Calu3 (cell line): ENCODE data around the gene TEAD4. TPM values are rescaled to one million over a fixed set of nuclear protein-coding genes. Genes with fewer than 3 reads are reported as not detected.

ENCODE experiments used
- BruUV-seq: library from RNA; stranded (reverse); fragments of 400-500 nt; replicated peaks from 2 replicates; lab custom pipeline; 2021; lab: Mats Ljungman, UMichigan
- CTCF ChIA-PET: fragments of 300-600 bp; sonication (Branson Sonifier 250); formaldehyde crosslinking; loops from one replicate; lab custom pipeline; 2022; ENCODE audit warnings: antibody characterized with exemption; lab: Charles Lee
- DNase-seq: peaks from one replicate; pipeline ENCODE4 v3.0.0; 2022
- H3K27ac Mint-ChIP-seq: one replicate; pipeline ENCODE4 v1.8.0; 2022; ENCODE audit warnings: mixed read lengths; ENCODE audit not compliant: unreplicated experiment
- H3K27me3 Mint-ChIP-seq: one replicate; pipeline ENCODE4 v1.8.0; 2022; ENCODE audit warnings: mixed read lengths; ENCODE audit not compliant: unreplicated experiment
- H3K36me3 Mint-ChIP-seq: one replicate; pipeline ENCODE4 v1.8.0; 2022; ENCODE audit warnings: mild to moderate bottlenecking, moderate library complexity, mixed read lengths; ENCODE audit not compliant: insufficient read depth, unreplicated experiment
- H3K4me1 Mint-ChIP-seq: one replicate; pipeline ENCODE4 v1.8.0; 2022; ENCODE audit warnings: mild to moderate bottlenecking, low read depth, mixed read lengths; ENCODE audit not compliant: unreplicated experiment
- H3K4me3 Mint-ChIP-seq: one replicate; pipeline ENCODE4 v1.8.0; 2022; ENCODE audit warnings: mild to moderate bottlenecking, low read depth, moderate library complexity, mixed read lengths; ENCODE audit not compliant: unreplicated experiment
- H3K9me3 Mint-ChIP-seq: one replicate; pipeline ENCODE4 v1.8.0; 2022; ENCODE audit warnings: low read depth, mixed read lengths; ENCODE audit not compliant: unreplicated experiment
- intact Hi-C: fragments of 100-400 bp; cut with micrococcal nuclease; formaldehyde crosslinking; loops from one replicate; pipeline ENCODE4 v1.10.0; 2022; ENCODE audit not compliant: unreplicated experiment
- total RNA-seq: library from RNA; stranded (reverse); gene quantifications from 2 replicates; pipeline ENCODE4 v1.2.3, GENCODE V29; 2022
- TF ChIP-seq, protein P1 (sequence below): fragments of 200-600 bp; IDR thresholded peaks from one replicate; pipeline ENCODE4 v1.8.0; 2022; ENCODE audit warnings: antibody characterized with exemption; ENCODE audit not compliant: unreplicated experiment

TEAD4 gene
- total RNA-seq, 1 experiment from 2014 or later: 33.0 TPM

GRCh38 chr12:3035815-3036702, 76.9 kb downstream of the TEAD4 start:
- Mint-ChIP-seq H3K4me3 (no peak overlapping the region), H3K27ac (no peak overlapping the region), H3K27me3 (no peaks in the 10 kb centered on the region), H3K36me3 (peaks cover 10% of the 10 kb centered on the region), H3K9me3 (no peaks in the 10 kb centered on the region), H3K4me1 (no peaks in the 10 kb centered on the region)
- CTCF ChIA-PET: no interaction called here
- TF ChIP-seq, protein P1, sequence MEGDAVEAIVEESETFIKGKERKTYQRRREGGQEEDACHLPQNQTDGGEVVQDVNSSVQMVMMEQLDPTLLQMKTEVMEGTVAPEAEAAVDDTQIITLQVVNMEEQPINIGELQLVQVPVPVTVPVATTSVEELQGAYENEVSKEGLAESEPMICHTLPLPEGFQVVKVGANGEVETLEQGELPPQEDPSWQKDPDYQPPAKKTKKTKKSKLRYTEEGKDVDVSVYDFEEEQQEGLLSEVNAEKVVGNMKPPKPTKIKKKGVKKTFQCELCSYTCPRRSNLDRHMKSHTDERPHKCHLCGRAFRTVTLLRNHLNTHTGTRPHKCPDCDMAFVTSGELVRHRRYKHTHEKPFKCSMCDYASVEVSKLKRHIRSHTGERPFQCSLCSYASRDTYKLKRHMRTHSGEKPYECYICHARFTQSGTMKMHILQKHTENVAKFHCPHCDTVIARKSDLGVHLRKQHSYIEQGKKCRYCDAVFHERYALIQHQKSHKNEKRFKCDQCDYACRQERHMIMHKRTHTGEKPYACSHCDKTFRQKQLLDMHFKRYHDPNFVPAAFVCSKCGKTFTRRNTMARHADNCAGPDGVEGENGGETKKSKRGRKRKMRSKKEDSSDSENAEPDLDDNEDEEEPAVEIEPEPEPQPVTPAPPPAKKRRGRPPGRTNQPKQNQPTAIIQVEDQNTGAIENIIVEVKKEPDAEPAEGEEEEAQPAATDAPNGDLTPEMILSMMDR: peak; percentile 17
- BruUV-seq: no TSS peak
- intact Hi-C loops: no loop called here
- DNase-seq: no peak

DNA sequence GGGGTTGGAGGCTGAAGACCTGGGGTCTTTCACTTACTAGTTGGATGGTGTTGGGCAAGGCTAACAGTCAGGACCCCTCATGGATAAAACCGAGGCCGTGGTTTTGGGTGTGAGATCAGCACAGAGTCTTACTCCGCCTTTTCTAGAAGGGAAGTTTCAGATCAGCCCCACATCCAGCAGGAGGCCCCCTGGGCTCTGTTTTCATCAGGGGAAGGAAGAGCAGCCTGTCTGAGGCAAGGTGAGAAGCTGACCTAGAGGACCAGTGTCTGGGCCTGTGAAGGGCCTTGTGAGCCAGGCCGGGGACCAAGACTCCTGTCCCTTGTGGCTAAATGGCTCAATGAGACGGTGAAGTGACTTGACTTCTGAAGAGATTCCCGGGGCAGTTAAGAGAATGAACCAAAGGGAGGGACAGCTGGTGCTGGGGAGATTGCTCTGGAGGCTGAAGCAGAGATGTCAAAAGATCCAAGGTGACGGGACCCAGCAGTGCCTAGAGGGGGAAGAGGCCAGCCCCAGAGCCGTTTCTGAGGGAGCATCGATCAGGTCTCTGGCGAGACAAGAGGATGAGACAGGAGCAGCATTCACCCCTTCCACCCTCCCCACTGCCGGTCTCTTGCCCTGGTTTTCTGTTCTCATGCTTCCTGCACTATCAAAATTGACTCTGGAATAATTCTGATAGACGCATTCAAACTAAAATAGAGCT, 77.9 kb downstream of the TEAD4 start:
- Mint-ChIP-seq H3K36me3 (peaks cover 10% of the 10 kb centered on the region), H3K4me3 (no peak overlapping the region), H3K27me3 (no peaks in the 10 kb centered on the region), H3K9me3 (no peaks in the 10 kb centered on the region), H3K4me1 (no peaks in the 10 kb centered on the region), H3K27ac (no peak overlapping the region)
- no peak for DNase-seq
- no TSS peak for BruUV-seq
- intact Hi-C loops: no loop called here
- TF ChIP-seq, protein P1: no peak
- CTCF ChIA-PET: interaction anchor here (0.6 kb wide), 1 partner anchor 918 kb away, joined by 3 read pairs; no protein-coding TSS in a partner anchor

GRCh38 chr12:3038166-3038565, 79.0 kb downstream of the TEAD4 start:
- CTCF ChIA-PET: interaction anchor here (0.6 kb wide), 1 partner anchor 64 kb away, joined by 7 read pairs; no protein-coding TSS in a partner anchor
- Mint-ChIP-seq H3K4me3 (no peak overlapping the region), H3K27me3 (no peaks in the 10 kb centered on the region), H3K4me1 (no peaks in the 10 kb centered on the region), H3K9me3 (no peaks in the 10 kb centered on the region), H3K36me3 (peaks cover 10% of the 10 kb centered on the region), H3K27ac (no peak overlapping the region)
- no peak for DNase-seq
- TF ChIP-seq, protein P1: no peak
- intact Hi-C loops: no loop called here
- BruUV-seq: no TSS peak

DNA sequence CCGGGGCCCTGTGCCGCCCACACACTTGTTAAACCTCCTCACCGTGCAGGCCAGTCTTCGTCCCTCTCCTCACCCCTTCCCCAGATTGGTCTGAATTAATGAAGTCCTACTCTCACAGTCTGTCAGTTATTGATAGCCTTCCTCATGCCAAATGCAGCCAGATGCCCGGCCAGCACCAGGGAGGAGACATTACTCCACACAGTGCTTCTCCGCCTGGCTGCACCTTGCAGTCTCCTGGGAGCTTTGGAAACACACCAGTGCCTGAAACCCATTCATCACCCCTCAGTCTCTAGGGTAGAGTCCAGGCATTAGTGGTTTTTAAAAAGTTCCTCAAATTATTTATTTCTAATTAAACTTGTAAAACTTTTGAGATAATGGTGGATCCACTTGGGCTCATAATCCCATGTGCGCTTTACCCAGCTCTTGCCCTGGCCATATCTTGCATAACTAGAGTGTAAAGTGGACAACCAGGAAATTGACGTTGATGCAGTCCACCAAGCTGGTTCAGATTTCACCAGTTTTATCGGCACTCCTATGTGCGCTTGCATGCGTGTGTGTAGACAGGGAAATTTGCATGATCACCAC, 79.8 kb downstream of the TEAD4 start:
- intact Hi-C loops: no loop called here
- H3K4me1 Mint-ChIP-seq: no peaks in the 10 kb centered on the region
- H3K4me3 Mint-ChIP-seq: no peak overlapping the region
- TF ChIP-seq, protein P1: no peak
- H3K36me3 Mint-ChIP-seq: peaks cover 10% of the 10 kb centered on the region
- BruUV-seq: no TSS peak
- no peak for DNase-seq
- no peaks in the 10 kb centered on the region for H3K9me3 Mint-ChIP-seq
- H3K27me3 Mint-ChIP-seq: no peaks in the 10 kb centered on the region
- H3K27ac Mint-ChIP-seq: no peak overlapping the region
- CTCF ChIA-PET: no interaction called here
